Measurements from ENCODE around the gene HDAC1.
"Not testable (repeated sequence)": the region's sequence is repeated elsewhere in the genome, so short reads cannot be mapped to it uniquely, and the experiment has no call there.

The HDAC1 gene

GRCh38 chr1:32273391-32274208, 18.3 kb upstream of the HDAC1 start:
- Mint-ChIP-seq H3K9me3 (no peaks in the 10 kb centered on the region), H3K4me3 (peak overlapping the region in 2 of 3 experiments; percentile 3 to 18), H3K36me3 (ENCODE audit: low read depth) (no peaks in the 10 kb centered on the region), H3K27me3 (ENCODE audit: low read depth) (peaks cover 13% of the 10 kb centered on the region), H3K27ac (peak overlapping the region; percentile 75 to 88 (median 84)), H3K4me1 (peaks cover 17% of the 10 kb centered on the region)
- TF ChIP-seq, protein P1, sequence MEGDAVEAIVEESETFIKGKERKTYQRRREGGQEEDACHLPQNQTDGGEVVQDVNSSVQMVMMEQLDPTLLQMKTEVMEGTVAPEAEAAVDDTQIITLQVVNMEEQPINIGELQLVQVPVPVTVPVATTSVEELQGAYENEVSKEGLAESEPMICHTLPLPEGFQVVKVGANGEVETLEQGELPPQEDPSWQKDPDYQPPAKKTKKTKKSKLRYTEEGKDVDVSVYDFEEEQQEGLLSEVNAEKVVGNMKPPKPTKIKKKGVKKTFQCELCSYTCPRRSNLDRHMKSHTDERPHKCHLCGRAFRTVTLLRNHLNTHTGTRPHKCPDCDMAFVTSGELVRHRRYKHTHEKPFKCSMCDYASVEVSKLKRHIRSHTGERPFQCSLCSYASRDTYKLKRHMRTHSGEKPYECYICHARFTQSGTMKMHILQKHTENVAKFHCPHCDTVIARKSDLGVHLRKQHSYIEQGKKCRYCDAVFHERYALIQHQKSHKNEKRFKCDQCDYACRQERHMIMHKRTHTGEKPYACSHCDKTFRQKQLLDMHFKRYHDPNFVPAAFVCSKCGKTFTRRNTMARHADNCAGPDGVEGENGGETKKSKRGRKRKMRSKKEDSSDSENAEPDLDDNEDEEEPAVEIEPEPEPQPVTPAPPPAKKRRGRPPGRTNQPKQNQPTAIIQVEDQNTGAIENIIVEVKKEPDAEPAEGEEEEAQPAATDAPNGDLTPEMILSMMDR (IDR thresholded peaks at IDR 0.05; ENCODE audit: unreplicated experiment in 3 of 3) = no peak

GRCh38 chr1:32274646-32275340, 17.1 kb upstream of the HDAC1 start:
- Mint-ChIP-seq H3K4me1 (peaks cover 17% of the 10 kb centered on the region), H3K36me3 (ENCODE audit: low read depth) (no peaks in the 10 kb centered on the region)

GRCh38 chr1:32275424-32275823, 16.5 kb upstream of the HDAC1 start:
- Mint-ChIP-seq H3K27ac (no peak overlapping the region), H3K4me3 (no peak overlapping the region)

More at GRCh38 chr1:32274646-32275340, 17.1 kb upstream of the HDAC1 start:
- Mint-ChIP-seq H3K27me3 (ENCODE audit: low read depth) (peaks cover 13% of the 10 kb centered on the region), H3K9me3 (no peaks in the 10 kb centered on the region), H3K4me3 (no peak overlapping the region), H3K27ac (peak overlapping the region in 1 of 3 experiments; percentile 84)
- TF ChIP-seq, protein P1 (IDR thresholded peaks at IDR 0.05; ENCODE audit: unreplicated experiment in 3 of 3) = no peak

DNA sequence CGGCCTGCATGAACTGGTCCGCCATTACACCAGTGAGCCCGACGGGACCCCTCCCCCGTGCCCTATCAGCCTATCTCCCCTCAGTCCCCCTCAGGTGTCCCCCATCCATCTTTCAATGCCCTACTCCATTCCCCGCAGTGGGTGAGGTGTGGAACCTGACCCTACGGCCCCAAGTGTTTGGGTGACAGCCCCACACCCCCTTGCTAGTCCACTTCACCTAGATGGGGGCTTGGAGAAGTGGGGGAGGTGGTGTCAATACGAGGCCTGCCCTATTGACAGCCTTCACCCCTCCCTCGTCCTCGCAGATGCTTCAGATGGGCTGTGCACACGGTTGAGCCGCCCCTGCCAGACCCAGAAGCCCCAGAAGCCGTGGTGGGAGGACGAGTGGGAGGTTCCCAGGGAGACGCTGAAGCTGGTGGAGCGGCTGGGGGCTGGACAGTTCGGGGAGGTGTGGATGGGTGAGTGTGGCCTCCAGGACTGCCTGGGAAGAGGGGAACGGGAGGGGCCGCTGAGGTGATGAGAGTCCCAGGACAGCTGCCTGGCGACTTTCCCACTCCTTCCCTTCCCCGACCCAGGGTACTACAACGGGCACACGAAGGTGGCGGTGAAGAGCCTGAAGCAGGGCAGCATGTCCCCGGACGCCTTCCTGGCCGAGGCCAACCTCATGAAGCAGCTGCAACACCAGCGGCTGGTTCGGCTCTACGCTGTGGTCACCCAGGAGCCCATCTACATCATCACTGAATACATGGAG, 15.7 kb upstream of the HDAC1 start:
- H3K36me3 Mint-ChIP-seq (ENCODE audit: low read depth) = no peaks in the 10 kb centered on the region
- H3K9me3 Mint-ChIP-seq = no peaks in the 10 kb centered on the region
- H3K27ac Mint-ChIP-seq = no peak overlapping the region
- TF ChIP-seq, protein P1 (IDR thresholded peaks at IDR 0.05; ENCODE audit: unreplicated experiment in 3 of 3) = no peak
- peaks cover 17% of the 10 kb centered on the region for H3K4me1 Mint-ChIP-seq
- H3K27me3 Mint-ChIP-seq (ENCODE audit: low read depth) = peaks cover 13% of the 10 kb centered on the region
- H3K4me3 Mint-ChIP-seq = no peak overlapping the region

More at GRCh38 chr1:32275424-32275823, 16.5 kb upstream of the HDAC1 start:
- Mint-ChIP-seq H3K36me3 (ENCODE audit: low read depth) (no peaks in the 10 kb centered on the region), H3K9me3 (no peaks in the 10 kb centered on the region), H3K27me3 (ENCODE audit: low read depth) (peaks cover 13% of the 10 kb centered on the region), H3K4me1 (peaks cover 17% of the 10 kb centered on the region)
- TF ChIP-seq, protein P1 (IDR thresholded peaks at IDR 0.05; ENCODE audit: unreplicated experiment in 3 of 3) = no peak

DNA sequence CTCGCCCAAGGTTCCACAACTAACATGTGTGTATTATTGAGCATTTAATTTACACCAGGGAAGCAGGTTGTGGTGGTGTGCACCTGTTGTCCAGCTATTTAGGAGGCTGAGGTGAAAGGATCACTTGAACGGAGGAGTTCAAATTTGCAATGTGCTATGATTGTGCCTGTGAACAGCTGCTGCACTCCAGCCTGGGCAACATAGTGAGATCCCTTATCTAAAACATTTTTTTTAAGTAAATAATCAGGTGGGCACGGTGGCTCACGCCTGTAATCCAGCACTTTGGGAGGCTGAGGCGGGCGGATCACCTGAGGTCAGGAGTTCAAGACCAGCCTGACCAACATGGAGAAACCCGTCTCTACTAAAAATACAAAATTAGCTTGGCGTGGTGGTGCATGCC, 7.1 kb upstream of the HDAC1 start:
- not testable (repeated sequence) for H3K4me3 Mint-ChIP-seq; H3K36me3 Mint-ChIP-seq (ENCODE audit: low read depth); H3K27me3 Mint-ChIP-seq (ENCODE audit: low read depth); H3K9me3 Mint-ChIP-seq; H3K27ac Mint-ChIP-seq; H3K4me1 Mint-ChIP-seq

DNA sequence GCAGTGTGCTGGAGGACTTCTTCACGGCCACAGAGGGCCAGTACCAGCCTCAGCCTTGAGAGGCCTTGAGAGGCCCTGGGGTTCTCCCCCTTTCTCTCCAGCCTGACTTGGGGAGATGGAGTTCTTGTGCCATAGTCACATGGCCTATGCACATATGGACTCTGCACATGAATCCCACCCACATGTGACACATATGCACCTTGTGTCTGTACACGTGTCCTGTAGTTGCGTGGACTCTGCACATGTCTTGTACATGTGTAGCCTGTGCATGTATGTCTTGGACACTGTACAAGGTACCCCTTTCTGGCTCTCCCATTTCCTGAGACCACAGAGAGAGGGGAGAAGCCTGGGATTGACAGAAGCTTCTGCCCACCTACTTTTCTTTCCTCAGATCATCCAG, 6.2 kb upstream of the HDAC1 start:
- no peaks in the 10 kb centered on the region for H3K36me3 Mint-ChIP-seq (ENCODE audit: low read depth)
- H3K9me3 Mint-ChIP-seq = no peaks in the 10 kb centered on the region
- H3K27me3 Mint-ChIP-seq (ENCODE audit: low read depth) = no peaks in the 10 kb centered on the region
- H3K4me1 Mint-ChIP-seq = no peaks in the 10 kb centered on the region
- TF ChIP-seq, protein P1 (IDR thresholded peaks at IDR 0.05; ENCODE audit: unreplicated experiment in 3 of 3) = no peak
- H3K27ac Mint-ChIP-seq = no peak overlapping the region
- H3K4me3 Mint-ChIP-seq = no peak overlapping the region
